ENCODE data around the gene MRPL10.

The MRPL10 gene

DNA sequence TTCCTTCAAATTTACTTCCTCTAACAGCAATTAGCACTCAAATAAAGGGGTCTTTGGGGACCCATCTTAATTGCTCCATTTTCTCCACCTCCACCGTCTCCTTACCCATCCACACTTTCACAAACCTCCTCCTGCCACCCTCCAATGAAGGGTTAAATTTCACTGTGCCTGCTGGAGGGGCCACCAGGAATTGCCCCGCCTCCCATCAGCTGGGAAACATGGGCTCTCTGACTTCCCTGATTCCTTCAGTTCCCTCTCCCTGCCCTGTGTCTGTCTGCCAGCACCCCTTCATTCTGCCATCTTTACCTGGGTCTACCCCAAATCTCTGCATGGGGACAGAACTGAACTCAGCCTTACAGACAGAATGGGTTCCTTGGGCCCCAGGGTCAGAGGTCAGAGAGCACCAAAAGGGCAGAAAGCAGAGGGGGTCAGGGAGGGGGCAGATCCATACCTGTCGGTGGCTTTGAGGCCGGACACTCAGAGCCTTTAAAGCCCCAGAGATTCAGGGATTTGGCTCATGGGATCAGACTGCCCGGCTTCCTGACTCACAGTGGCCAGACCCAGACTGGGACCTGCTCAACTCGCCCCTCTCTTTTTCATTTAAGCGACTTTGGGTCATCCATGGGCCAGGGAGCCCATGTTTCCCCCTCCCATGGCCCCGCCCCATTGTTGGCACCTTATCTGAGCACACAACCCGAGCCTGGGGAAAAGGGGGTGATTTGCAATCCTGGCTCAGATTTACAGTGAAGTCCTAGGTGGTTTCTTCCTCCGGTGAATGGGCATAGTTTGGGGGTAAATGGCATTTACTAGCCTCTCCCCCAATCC, 47.1 kb upstream of the MRPL10 start:
- H3K36me3 ChIP-seq (ENCODE audit: control insufficient read depth in 1 of 2, insufficient read depth in 2 of 2, low read length in 2 of 2) = no peaks in the 10 kb centered on the region
- peaks cover 3% of the 10 kb centered on the region for H3K9me3 ChIP-seq (ENCODE audit: insufficient read depth, low read depth, low read length)
- peaks cover 21% of the 10 kb centered on the region for H3K79me1 ChIP-seq (ENCODE audit: low read length)
- H2AK5ac ChIP-seq (ENCODE audit: low read length) = no peak overlapping the region
- H4K12ac ChIP-seq (ENCODE audit: low read depth, low read length) = no peak overlapping the region
- WGBS (ENCODE audit: extremely low coverage, insufficient coverage, insufficient read length) = no CpG with 5 or more reads among the region's 10 CpGs
- no peak overlapping the region for H3K27ac ChIP-seq (ENCODE audit: low read depth, low read length)
- H3K9ac ChIP-seq (ENCODE audit: low read length) = no peak overlapping the region
- no peaks in the 10 kb centered on the region for H3K27me3 ChIP-seq (ENCODE audit: insufficient read depth, low read length)
- H3K4me3 ChIP-seq (ENCODE audit: low read depth, low read length) = no peak overlapping the region
- H3K14ac ChIP-seq (ENCODE audit: low read length) = peak overlapping the region; percentile 17
- no peak overlapping the region for H4K8ac ChIP-seq (ENCODE audit: low read depth, low read length)
- H2AFZ ChIP-seq (ENCODE audit: insufficient read depth, low read length, poor library complexity) = no peak overlapping the region
- H4K91ac ChIP-seq (ENCODE audit: low read depth, low read length) = peak overlapping the region; percentile 46
- H3K4ac ChIP-seq (ENCODE audit: low read depth, low read length) = no peak overlapping the region
- H3K79me2 ChIP-seq (ENCODE audit: control insufficient read depth, insufficient read depth, low read length, poor library complexity) = no peaks in the 10 kb centered on the region
- H3K18ac ChIP-seq (ENCODE audit: low read length) = peak overlapping the region; percentile 7
- H3K4me1 ChIP-seq (ENCODE audit: control insufficient read depth in 1 of 2, insufficient read depth in 2 of 2, low read length in 2 of 2) = peaks cover 21 to 27% of the 10 kb centered on the region in 2 experiments
- H3K4me2 ChIP-seq (ENCODE audit: low read length) = no peak overlapping the region
- H3K23ac ChIP-seq (ENCODE audit: low read length) = no peak overlapping the region
- H2BK5ac ChIP-seq (ENCODE audit: low read depth, low read length, poor library complexity) = peak overlapping the region; percentile 5
- peak overlapping the region; percentile 74 for H2BK12ac ChIP-seq (ENCODE audit: low read length)
- H2BK120ac ChIP-seq (ENCODE audit: insufficient read depth, low read length, poor library complexity) = peak overlapping the region; percentile 68
- no peak for DNase-seq

GRCh38 chr17:47877368-47878034, 46.2 kb upstream of the MRPL10 start:
- H2BK5ac ChIP-seq (ENCODE audit: low read depth, low read length, poor library complexity) = peak overlapping the region; percentile 24
- H3K27me3 ChIP-seq (ENCODE audit: insufficient read depth, low read length) = no peaks in the 10 kb centered on the region
- no peak overlapping the region for H3K27ac ChIP-seq (ENCODE audit: low read depth, low read length)
- no peak overlapping the region for H2AFZ ChIP-seq (ENCODE audit: insufficient read depth, low read length, poor library complexity)
- peaks cover 3% of the 10 kb centered on the region for H3K9me3 ChIP-seq (ENCODE audit: insufficient read depth, low read depth, low read length)
- no peak overlapping the region for H3K4me3 ChIP-seq (ENCODE audit: low read depth, low read length)
- no peak overlapping the region for H3K9ac ChIP-seq (ENCODE audit: low read length)
- peak overlapping the region; percentile 68 for H2BK120ac ChIP-seq (ENCODE audit: insufficient read depth, low read length, poor library complexity)
- no peak overlapping the region for H4K12ac ChIP-seq (ENCODE audit: low read depth, low read length)
- H3K4me1 ChIP-seq (ENCODE audit: control insufficient read depth in 1 of 2, insufficient read depth in 2 of 2, low read length in 2 of 2) = peaks cover 25 to 31% of the 10 kb centered on the region in 2 experiments
- H3K14ac ChIP-seq (ENCODE audit: low read length) = peak overlapping the region; percentile 47
- no peak overlapping the region for H3K4me2 ChIP-seq (ENCODE audit: low read length)
- H3K36me3 ChIP-seq (ENCODE audit: control insufficient read depth in 1 of 2, insufficient read depth in 2 of 2, low read length in 2 of 2) = no peaks in the 10 kb centered on the region
- H4K8ac ChIP-seq (ENCODE audit: low read depth, low read length) = no peak overlapping the region
- H2AK5ac ChIP-seq (ENCODE audit: low read length) = peak overlapping the region; percentile 58
- H3K23ac ChIP-seq (ENCODE audit: low read length) = no peak overlapping the region
- WGBS (ENCODE audit: extremely low coverage, insufficient coverage, insufficient read length) = no CpG with 5 or more reads among the region's 9 CpGs
- H3K18ac ChIP-seq (ENCODE audit: low read length) = no peak overlapping the region
- no peak for DNase-seq
- peak overlapping the region; percentile 46 for H4K91ac ChIP-seq (ENCODE audit: low read depth, low read length)
- peak overlapping the region; percentile 78 for H2BK12ac ChIP-seq (ENCODE audit: low read length)
- H3K79me2 ChIP-seq (ENCODE audit: control insufficient read depth, insufficient read depth, low read length, poor library complexity) = peaks cover 1% of the 10 kb centered on the region
- peaks cover 25% of the 10 kb centered on the region for H3K79me1 ChIP-seq (ENCODE audit: low read length)
- peak overlapping the region; percentile 11 for H3K4ac ChIP-seq (ENCODE audit: low read depth, low read length)

GRCh38 chr17:47875011-47875985, 44.0 kb upstream of the MRPL10 start:
- Histone ChIP-seq H4K91ac (ENCODE audit: low read depth, low read length) (peak overlapping the region; percentile 65), H3K79me2 (ENCODE audit: control insufficient read depth, insufficient read depth, low read length, poor library complexity) (peaks cover 2% of the 10 kb centered on the region), H3K23ac (ENCODE audit: low read length) (no peak overlapping the region), H2BK120ac (ENCODE audit: insufficient read depth, low read length, poor library complexity) (peak overlapping the region; percentile 20), H3K79me1 (ENCODE audit: low read length) (peaks cover 32% of the 10 kb centered on the region), H4K12ac (ENCODE audit: low read depth, low read length) (no peak overlapping the region), H3K36me3 (ENCODE audit: control insufficient read depth in 1 of 2, insufficient read depth in 2 of 2, low read length in 2 of 2) (no peaks in the 10 kb centered on the region), H3K27ac (ENCODE audit: low read depth, low read length) (peak overlapping the region; percentile 69), H2AFZ (ENCODE audit: insufficient read depth, low read length, poor library complexity) (no peak overlapping the region), H2BK12ac (ENCODE audit: low read length) (peak overlapping the region; percentile 35), H2BK5ac (ENCODE audit: low read depth, low read length, poor library complexity) (peak overlapping the region; percentile 59), H4K8ac (ENCODE audit: low read depth, low read length) (peak overlapping the region; percentile 33), H3K4me2 (ENCODE audit: low read length) (peak overlapping the region; percentile 28), H3K27me3 (ENCODE audit: insufficient read depth, low read length) (no peaks in the 10 kb centered on the region), H3K4me1 (ENCODE audit: control insufficient read depth in 1 of 2, insufficient read depth in 2 of 2, low read length in 2 of 2) (peaks cover 29 to 37% of the 10 kb centered on the region in 2 experiments), H3K14ac (ENCODE audit: low read length) (peak overlapping the region; percentile 26), H3K9me3 (ENCODE audit: insufficient read depth, low read depth, low read length) (peaks cover 3% of the 10 kb centered on the region), H3K4ac (ENCODE audit: low read depth, low read length) (peak overlapping the region; percentile 12), H3K4me3 (ENCODE audit: low read depth, low read length) (no peak overlapping the region), H2AK5ac (ENCODE audit: low read length) (peak overlapping the region; percentile 36), H3K9ac (ENCODE audit: low read length) (no peak overlapping the region), H3K18ac (ENCODE audit: low read length) (no peak overlapping the region)
- DNase-seq = peak in 1 of 2 donors; percentile 58
- WGBS (ENCODE audit: extremely low coverage, insufficient coverage, insufficient read length) = no CpG with 5 or more reads among the region's 11 CpGs

Data from trophoblast cell (in vitro differentiated cells and primary cell).